Pancreas (tissue), 10 donors: ENCODE data around the gene OR2T34. TPM values are rescaled to one million over a fixed set of nuclear protein-coding genes. Genes with fewer than 3 reads are reported as not detected.

ENCODE experiments used
- ATAC-seq, 4 donors: fragments of 200-7000 bp; cut with Tn5 transposase; one replicate each; pipeline versions ENCODE4 v1.8.0 to v1.9.1; 2020; ENCODE audit warnings: mild to moderate bottlenecking in 4 of 4, moderate library complexity in 4 of 4
- DNase-seq, 6 donors: peaks; one replicate each; pipeline ENCODE4 v3.0.0-alpha.2; 2020
- FAIRE-seq: peaks from 2 replicates; lab custom pipeline; 2012; peaks lifted over from hg19 to GRCh38; lab: Jason Lieb, UNC
- H3K27ac ChIP-seq, 4 donors: fragments of 200-600 bp; sonication (generic); 1 replicate in 3 of 4; 2 replicates in 1 of 4; pipeline versions ENCODE4 v1.5.0 to v1.8.0; 2020
- H3K27me3 ChIP-seq, 4 donors: fragments of 200-600 bp; one replicate each; pipeline ENCODE4 v1.8.0; 2021
- H3K36me3 ChIP-seq, 3 donors: fragments of 200-600 bp; sonication (generic) in 1 of 3; one replicate each; pipeline versions ENCODE4 v1.5.0 to v1.8.0; 2020 to 2021
- H3K4me1 ChIP-seq, 3 donors: fragments of 200-600 bp; one replicate each; pipeline ENCODE4 v1.8.0; 2021
- H3K4me3 ChIP-seq, 4 donors: fragments of 200-600 bp; sonication (generic) in 2 of 4; one replicate each; pipeline versions ENCODE4 v1.5.0 to v1.8.0; 2020 to 2021
- H3K9me3 ChIP-seq, 4 donors: fragments of 200-600 bp; one replicate each; pipeline ENCODE4 v1.8.0; 2021
- CTCF ChIP-seq, 4 donors: fragments of 200-600 bp; sonication (generic) in 3 of 4; IDR thresholded peaks; one replicate each; pipeline versions ENCODE4 v1.5.0 to v1.8.0; 2021; ENCODE audit warnings: antibody characterized with exemption in 4 of 4
- WGBS, 2 donors: extraction: QIAGEN DNeasy Blood & Tissue Kit; methylation state at CpG; one replicate each; pipeline ENCODE4 v1.1.7; 2013; 5-methylcytosine and 5-hydroxymethylcytosine counted together
- intact Hi-C, 3 donors: fragments of 100-400 bp; cut with DNase I; formaldehyde crosslinking; loops; one replicate each; pipeline versions ENCODE4 v1.11.1 to v1.14.2; 2022
- polyA plus RNA-seq, 2 donors: library from polyadenylated mRNA; stranded (reverse); fragments of 200-250 nt; gene quantifications; one replicate each; pipeline ENCODE4 v1.2.3, GENCODE V29; 2013
- total RNA-seq, 6 donors: library from RNA; stranded (reverse); fragmentation: NEBNext Ultra II Directional in 4 of 6; extraction: Animal tissue kit (Norgen Biotek cat#: 25700) in 4 of 6; gene quantifications; one replicate each; pipeline versions ENCODE4 v1.2.1 to v1.2.4, GENCODE V29; 2021 to 2023
- donor health status: healthy with polysubstance abuse.
- donor health status: DM: no; HTN: no; CAD: no; lungs with moderate emphysema.
- donor health status: DM: no; HTN: no; CAD: no.
- donor health status: control.
- donor health status: control.
- donor health status: Bipolar disorder and iron deficiency.
- donor health status: DM: yes; HTN: yes; CAD: no.
- donor health status: DM: no; HTN: no; CAD: no.
- donor health status: DM: no; HTN: no; CAD: no.
- donor health status: DM: yes; HTN: yes; CAD: no.

The OR2T34 gene
- total and polyA plus RNA-seq, 8 donors = not detected

- no peaks in the 10 kb centered on the region for H3K36me3 ChIP-seq
- no peaks in the 10 kb centered on the region for H3K4me1 ChIP-seq
- ATAC-seq (no peak), FAIRE-seq (no peak), DNase-seq (no peak)
- H3K4me3 ChIP-seq = no peak overlapping the region
- H3K9me3 ChIP-seq = no peaks in the 10 kb centered on the region
- 58 to 68% methylated on average over 1 of the region's 1 CpG for WGBS, 2 donors
- intact Hi-C loops = no loop called here
- no peak for TF ChIP-seq CTCF (IDR thresholded peaks at IDR 0.05)
- no peak overlapping the region for H3K27ac ChIP-seq
- peaks cover 0 to 5% (median 0%) of the 10 kb centered on the region in 4 donors for H3K27me3 ChIP-seq
These were observed 39.2 kb upstream of the OR2T34 start for GRCh38 chr1:248613742-248614141.

- Histone ChIP-seq H3K9me3 (no peaks in the 10 kb centered on the region), H3K27ac (no peak overlapping the region), H3K36me3 (no peaks in the 10 kb centered on the region), H3K4me3 (no peak overlapping the region), H3K27me3 (peaks cover 0 to 5% (median 0%) of the 10 kb centered on the region in 4 donors), H3K4me1 (no peaks in the 10 kb centered on the region)
- 81 to 87% methylated on average over 4 of the region's 4 CpGs for WGBS, 2 donors
- intact Hi-C loops = no loop called here
- ATAC-seq (no peak), DNase-seq (no peak), FAIRE-seq (no peak)
- TF ChIP-seq CTCF (IDR thresholded peaks at IDR 0.05) = no peak
These were observed 37.4 kb upstream of the OR2T34 start for GRCh38 chr1:248611883-248612414.

- Histone ChIP-seq H3K4me3 (no peak overlapping the region), H3K9me3 (no peaks in the 10 kb centered on the region), H3K27ac (no peak overlapping the region), H3K27me3 (peaks cover 0 to 5% (median 0%) of the 10 kb centered on the region in 4 donors), H3K4me1 (no peaks in the 10 kb centered on the region), H3K36me3 (no peaks in the 10 kb centered on the region)
- intact Hi-C loops = no loop called here
- TF ChIP-seq CTCF (IDR thresholded peaks at IDR 0.05) = no peak
- DNase-seq (no peak), FAIRE-seq (no peak), ATAC-seq (no peak)
- 19 to 25% methylated on average over 3 of the region's 3 CpGs for WGBS, 2 donors
These were observed 35.7 kb upstream of the OR2T34 start for GRCh38 chr1:248610301-248610700.

- Histone ChIP-seq H3K9me3 (no peaks in the 10 kb centered on the region), H3K4me1 (no peaks in the 10 kb centered on the region), H3K36me3 (no peaks in the 10 kb centered on the region), H3K27ac (no peak overlapping the region), H3K4me3 (no peak overlapping the region), H3K27me3 (no peaks in the 10 kb centered on the region)
- no peak for FAIRE-seq
- no peak for DNase-seq
- no peak for TF ChIP-seq CTCF (IDR thresholded peaks at IDR 0.05)
- no peak for ATAC-seq
- intact Hi-C loops = no loop called here
- 53 to 66% methylated on average over 8 of the region's 8 CpGs for WGBS, 2 donors
These were observed 24.8 kb upstream of the OR2T34 start for GRCh38 chr1:248599396-248599795.

- no peaks in the 10 kb centered on the region for H3K4me1 ChIP-seq
- H3K9me3 ChIP-seq = no peaks in the 10 kb centered on the region
- H3K4me3 ChIP-seq = no peak within 1 kb of the TSS
- no peaks in the 10 kb centered on the region for H3K27me3 ChIP-seq
- DNase-seq (no peak), FAIRE-seq (no peak), ATAC-seq (no peak)
- H3K36me3 ChIP-seq = no peaks in the 10 kb centered on the region
- H3K27ac ChIP-seq = no peak within 1 kb of the TSS
- intact Hi-C loops = no loop called here
- TF ChIP-seq CTCF (IDR thresholded peaks at IDR 0.05) = no peak
- 63 to 85% methylated on average over 6 of the region's 6 CpGs for WGBS, 2 donors
These were observed 23.0 kb upstream of the OR2T34 start, which contains the start of gene OR2T10 for GRCh38 chr1:248597589-248597988. OR2T10 (minus strand) TSS chr1:248597700; CDS start chr1:248593768, 3,932 bp downstream.
